Ramos (cell line): Measurements from ENCODE around the gene MYH14.

Source experiments
- in situ Hi-C: fragments of 300-500 bp; cut with MboI; formaldehyde crosslinking; loops from one replicate; pipeline ENCODE4 v1.14.3; 2022; ENCODE audit warnings: low sequenced_read_pairs; ENCODE audit not compliant: unreplicated experiment

MYH14 gene

GRCh38 chr19:50349277-50350057 lies 146.0 kb downstream of the MYH14 start:
- in situ Hi-C loops: loop anchor here (10.0 kb wide), 1 partner anchor 435 kb away; no protein-coding TSS in a partner anchor

DNA sequence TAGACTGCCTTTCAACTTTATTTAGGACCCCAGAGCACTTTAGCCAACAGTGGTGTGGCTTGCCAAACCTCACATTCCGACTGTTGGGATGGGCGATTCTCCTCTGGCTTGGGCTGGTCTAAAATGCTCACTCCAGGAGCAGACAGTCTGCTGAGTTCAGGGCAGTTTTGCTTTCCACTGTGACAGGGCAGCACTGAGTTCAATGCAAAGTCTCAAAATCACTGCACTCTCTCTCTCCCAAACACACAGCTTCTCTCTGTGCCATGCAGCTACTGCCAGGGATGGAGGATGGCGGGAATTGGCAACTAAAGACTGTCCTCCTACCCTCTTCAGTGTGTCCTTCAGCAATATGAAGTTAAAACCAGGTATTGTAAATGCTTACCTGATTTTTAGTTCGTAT lies 148.8 kb downstream of the MYH14 start:
- in situ Hi-C loops: loop anchor here (10.0 kb wide), 1 partner anchor 433 kb away; no protein-coding TSS in a partner anchor

GRCh38 chr19:50353487-50353880 lies 150.1 kb downstream of the MYH14 start:
- in situ Hi-C loops: loop anchor here (10.0 kb wide), 1 partner anchor 431 kb away; no protein-coding TSS in a partner anchor

GRCh38 chr19:50356691-50357177 lies 153.3 kb downstream of the MYH14 start:
- in situ Hi-C loops: loop anchor here (10.0 kb wide), 1 partner anchor 428 kb away; no protein-coding TSS in a partner anchor

DNA sequence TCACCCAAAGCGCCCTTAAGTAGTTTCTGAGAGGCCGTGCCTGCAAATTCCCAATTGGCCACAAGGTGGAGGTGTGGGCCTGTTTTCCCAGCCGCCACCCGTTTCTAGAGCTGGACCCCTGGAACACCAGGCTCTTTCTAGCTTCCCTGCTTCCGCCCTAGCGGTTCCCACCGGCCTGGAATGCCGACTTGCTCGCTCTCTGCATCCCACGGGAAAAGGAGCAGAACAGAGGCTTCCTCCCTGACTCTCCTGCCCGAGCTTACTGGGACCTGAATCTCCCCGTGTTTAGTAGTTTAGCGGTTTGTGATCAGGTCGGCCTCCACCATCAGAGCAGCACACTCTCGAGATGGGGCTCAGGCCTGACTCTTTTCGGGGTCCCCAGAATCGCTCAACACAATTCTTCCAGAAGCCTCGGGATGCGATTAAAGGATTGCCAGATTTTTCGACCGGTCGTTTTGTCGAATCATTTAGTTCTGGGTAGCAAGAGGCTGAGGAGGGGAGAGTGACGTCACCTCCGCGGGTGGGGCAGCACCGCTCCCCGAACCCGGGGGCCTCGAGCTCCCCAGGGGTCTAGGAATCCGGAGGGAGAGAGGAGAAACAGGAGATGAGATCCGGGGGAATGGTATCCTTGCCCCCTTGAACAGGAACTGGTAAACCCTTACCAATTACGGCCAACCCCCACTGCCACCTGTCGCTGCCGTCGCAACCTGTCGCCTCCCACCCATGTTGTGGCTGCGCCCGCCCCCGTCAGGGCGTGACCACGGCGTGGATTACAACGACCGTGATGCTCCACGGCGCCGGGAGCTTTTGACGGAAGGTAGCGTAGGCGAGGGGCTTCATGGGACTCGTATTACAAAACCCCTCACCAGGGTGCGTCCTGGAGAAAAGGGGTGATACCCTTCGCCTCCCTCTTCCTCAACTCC lies 154.0 kb downstream of the MYH14 start:
- in situ Hi-C loops: loop anchor here (10.0 kb wide), 1 partner anchor 427 kb away; no protein-coding TSS in a partner anchor

DNA sequence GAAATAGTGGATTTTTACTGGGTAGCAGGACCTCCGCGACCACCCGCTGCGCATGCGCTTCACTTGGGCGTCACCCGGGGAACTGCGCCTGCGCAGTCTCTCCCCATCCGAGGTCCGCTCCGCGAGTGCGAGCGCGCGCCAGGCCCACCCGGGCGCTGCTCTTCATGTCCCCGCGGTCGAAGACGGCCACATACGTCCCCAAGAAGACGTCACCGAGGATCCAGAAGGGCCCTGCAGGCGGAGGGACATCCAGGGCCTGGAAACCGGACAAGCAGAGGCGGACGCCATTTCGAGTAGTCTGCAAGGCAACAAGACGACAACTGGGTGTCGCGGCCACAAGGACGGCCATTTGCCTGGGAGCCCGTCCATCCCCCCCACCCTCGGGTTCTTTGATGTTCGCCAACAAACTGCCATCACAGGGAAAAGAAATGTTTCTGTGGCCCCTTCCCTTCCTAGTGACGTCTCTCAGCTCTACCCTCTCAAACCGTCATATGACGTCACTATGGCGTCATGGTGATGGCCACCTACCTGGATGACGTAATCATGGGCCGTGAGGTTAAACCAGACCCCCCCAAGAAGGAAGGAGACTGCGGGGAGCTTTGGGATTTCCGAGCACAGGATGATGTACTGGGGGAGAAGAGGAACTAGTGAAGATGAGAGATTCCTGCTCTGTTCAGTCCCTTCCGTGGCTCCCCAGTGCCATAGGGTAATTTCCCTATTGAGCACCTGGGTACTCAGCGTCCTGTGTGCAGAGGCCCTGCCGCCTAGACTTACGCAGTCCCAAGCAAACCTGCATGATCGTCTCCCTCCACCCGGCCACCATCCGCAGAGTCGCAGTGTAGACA lies 155.3 kb downstream of the MYH14 start:
- in situ Hi-C loops: loop anchor here (10.0 kb wide), 1 partner anchor 426 kb away; no protein-coding TSS in a partner anchor

GRCh38 chr19:50359328-50359818 lies 156.0 kb downstream of the MYH14 start:
- in situ Hi-C loops: loop anchor here (10.0 kb wide), 1 partner anchor 425 kb away; no protein-coding TSS in a partner anchor
